LNCAP (cell line): ENCODE measurements around the gene KCNC4.

Source experiments
- TF ChIP-seq, protein P1 (sequence below): fragments of 450-650 bp; IDR thresholded peaks from 2 replicates; pipeline ENCODE4 v1.5.1; 2017; ENCODE audit warnings: mild to moderate bottlenecking

Gene KCNC4

GRCh38 chr1:110166861-110167260, 43.3 kb upstream of the KCNC4 start:
- TF ChIP-seq, protein P1, sequence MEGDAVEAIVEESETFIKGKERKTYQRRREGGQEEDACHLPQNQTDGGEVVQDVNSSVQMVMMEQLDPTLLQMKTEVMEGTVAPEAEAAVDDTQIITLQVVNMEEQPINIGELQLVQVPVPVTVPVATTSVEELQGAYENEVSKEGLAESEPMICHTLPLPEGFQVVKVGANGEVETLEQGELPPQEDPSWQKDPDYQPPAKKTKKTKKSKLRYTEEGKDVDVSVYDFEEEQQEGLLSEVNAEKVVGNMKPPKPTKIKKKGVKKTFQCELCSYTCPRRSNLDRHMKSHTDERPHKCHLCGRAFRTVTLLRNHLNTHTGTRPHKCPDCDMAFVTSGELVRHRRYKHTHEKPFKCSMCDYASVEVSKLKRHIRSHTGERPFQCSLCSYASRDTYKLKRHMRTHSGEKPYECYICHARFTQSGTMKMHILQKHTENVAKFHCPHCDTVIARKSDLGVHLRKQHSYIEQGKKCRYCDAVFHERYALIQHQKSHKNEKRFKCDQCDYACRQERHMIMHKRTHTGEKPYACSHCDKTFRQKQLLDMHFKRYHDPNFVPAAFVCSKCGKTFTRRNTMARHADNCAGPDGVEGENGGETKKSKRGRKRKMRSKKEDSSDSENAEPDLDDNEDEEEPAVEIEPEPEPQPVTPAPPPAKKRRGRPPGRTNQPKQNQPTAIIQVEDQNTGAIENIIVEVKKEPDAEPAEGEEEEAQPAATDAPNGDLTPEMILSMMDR: no peak

- TF ChIP-seq, protein P1: no peak
Observed at GRCh38 chr1:110170766-110171733, 39.1 kb upstream of the KCNC4 start.

GRCh38 chr1:110172001-110172400, 38.1 kb upstream of the KCNC4 start:
- TF ChIP-seq, protein P1: no peak

- TF ChIP-seq, protein P1: no peak
Observed at GRCh38 chr1:110173466-110174105, 36.5 kb upstream of the KCNC4 start.

GRCh38 chr1:110174961-110175360, 35.2 kb upstream of the KCNC4 start:
- TF ChIP-seq, protein P1: no peak

DNA sequence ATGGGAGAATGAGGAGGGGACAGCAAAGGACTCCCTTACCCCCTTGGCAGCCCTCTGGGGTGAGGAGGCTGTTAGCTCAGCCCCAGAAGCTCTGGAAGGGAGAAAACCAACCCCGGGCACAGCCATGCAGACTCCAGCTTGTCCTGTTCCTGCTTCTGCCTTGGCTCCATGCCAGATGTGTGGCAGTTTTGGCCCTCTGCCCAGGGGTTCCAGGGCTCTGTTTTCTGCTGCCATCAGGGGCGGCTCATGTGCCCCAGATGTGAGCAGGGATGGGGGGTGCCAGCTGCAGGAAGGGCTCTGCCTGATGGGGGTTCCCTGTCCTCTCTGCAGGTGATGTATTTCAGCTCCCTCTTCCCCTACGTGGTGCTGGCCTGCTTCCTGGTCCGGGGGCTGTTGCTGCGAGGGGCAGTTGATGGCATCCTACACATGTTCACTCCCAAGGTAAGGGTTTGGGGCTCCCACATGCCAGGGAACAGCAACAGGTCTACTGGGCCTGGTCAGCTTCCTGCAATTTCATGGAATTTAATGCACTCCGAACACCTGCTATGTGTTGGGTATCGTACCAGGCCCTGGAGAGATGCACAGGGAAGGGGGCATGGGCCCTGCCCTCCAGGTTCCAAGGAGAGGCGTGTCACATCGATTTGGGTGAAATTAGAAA, 33.7 kb upstream of the KCNC4 start:
- TF ChIP-seq, protein P1: no peak

GRCh38 chr1:110177775-110178174, 32.3 kb upstream of the KCNC4 start:
- TF ChIP-seq, protein P1: no peak
